HG03378 (cell line): ENCODE data around the gene TSPYL2.
A peak's percentile ranks its signal among the peaks of the same experiment; 100 is the strongest.

ENCODE experiments used
- ATAC-seq: cut with Tn5 transposase; IDR thresholded peaks from one replicate; pipeline ENCODE4 v1.9.1; 2021; ENCODE audit warnings: mild to moderate bottlenecking, moderate library complexity; ENCODE audit not compliant: unreplicated experiment

The TSPYL2 gene

GRCh38 chrX:53078943-53079342 lies 3.2 kb upstream of the TSPYL2 start:
- no peak for ATAC-seq

GRCh38 chrX:53080628-53081580 lies 1.3 kb upstream of the TSPYL2 start:
- no peak for ATAC-seq

- no peak for ATAC-seq
Observed at GRCh38 chrX:53082773-53083616, 828 bp downstream of the TSPYL2 start.

- ATAC-seq: no peak
Observed at GRCh38 chrX:53084043-53084570, 1.9 kb downstream of the TSPYL2 start.

GRCh38 chrX:53084863-53085262 lies 2.7 kb downstream of the TSPYL2 start:
- ATAC-seq: no peak

GRCh38 chrX:53085661-53086229 lies 3.6 kb downstream of the TSPYL2 start:
- ATAC-seq: no peak

DNA sequence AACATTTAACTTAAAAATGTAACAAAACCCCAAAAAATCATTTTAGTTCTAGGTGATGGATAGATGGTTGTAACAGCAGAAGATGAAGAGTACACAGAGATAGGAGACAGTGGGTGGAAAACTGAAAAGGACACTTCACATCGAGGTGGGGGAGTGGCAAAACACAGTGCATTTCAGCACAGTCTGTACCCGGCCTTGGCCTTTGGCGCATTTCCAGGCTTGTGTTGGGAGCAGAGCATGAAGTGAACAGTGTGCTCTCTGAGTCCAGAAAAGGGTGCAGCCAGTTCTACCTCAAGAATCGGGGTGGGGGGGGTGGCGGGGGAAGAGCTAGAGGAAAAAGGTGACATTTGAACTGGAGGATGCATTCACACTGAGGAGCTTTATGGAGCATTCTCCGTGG lies 4.3 kb downstream of the TSPYL2 start:
- ATAC-seq: no peak

DNA sequence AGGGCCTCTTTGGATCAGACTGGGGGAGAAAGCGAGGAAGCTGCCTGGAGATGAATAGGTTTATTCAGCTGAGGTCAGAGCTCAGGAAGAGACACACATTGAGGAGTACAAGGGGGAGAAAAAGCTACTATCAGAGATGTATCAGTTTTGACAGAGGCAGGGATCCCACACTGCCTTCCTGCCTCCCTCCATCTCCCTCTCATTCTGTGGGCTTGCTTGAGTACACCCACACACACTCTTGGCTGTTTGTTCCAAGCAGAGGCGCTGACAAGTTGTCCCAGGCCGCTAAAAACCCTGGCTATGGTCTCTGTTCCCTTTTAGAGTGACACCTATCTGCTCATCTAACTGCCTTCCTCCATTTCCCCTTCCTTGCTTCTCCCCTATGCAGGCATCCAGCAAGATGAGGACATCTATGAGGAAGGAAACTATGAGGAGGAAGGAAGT lies 5.2 kb downstream of the TSPYL2 start:
- ATAC-seq: no peak

- peak; percentile 50 for ATAC-seq
Observed at GRCh38 chrX:53088136-53088974, 6.2 kb downstream of the TSPYL2 start.

DNA sequence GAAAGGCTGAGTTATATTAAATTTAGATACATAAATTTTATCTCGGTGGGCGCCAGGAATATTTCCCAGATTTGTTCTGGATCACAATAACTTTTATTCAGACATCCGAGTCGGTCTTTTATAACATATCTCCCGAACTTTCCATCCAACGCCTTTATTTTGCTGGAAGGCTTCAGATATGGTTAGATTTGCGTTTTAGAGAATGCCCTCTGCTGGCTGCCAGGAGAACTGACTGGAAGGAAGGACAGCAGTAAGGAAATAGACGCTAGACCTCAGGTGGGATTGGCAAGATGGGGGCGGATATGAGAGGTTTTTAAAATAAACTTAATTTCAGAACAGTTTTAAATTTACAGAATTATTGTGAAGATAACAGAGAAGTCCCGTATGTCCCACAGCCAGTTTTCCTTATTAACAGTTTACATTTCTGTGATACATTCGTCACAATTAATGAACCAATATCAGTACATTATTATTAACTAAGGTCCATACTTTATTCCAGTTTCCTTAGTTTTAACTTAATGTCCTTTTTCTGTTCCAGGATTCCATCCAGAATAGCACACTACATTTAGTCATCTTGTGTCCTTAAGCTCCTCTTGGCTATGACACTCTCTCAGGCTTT lies 7.2 kb downstream of the TSPYL2 start:
- ATAC-seq: no peak

DNA sequence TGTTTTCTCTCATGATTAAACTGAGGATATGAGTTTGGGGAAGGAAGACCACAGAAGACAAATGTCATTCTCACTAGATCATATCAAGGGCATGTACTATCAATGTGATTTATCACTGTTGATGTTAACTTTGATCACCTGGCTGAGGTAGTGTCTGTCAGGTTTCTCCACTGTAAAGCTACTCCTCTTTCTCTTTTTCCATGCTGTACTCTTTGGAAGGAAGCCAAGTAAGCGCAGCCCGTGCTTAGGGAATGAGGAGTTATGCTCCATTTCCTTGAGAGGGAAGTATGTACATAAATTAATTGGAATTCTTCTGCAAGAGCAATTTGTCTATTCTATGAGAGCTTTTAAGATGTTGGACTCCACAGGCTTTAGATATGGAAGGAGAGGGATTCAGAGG lies 7.8 kb downstream of the TSPYL2 start:
- ATAC-seq: no peak

GRCh38 chrX:53091354-53091753 lies 9.2 kb downstream of the TSPYL2 start:
- ATAC-seq: no peak

GRCh38 chrX:53093177-53093655 lies 11.0 kb downstream of the TSPYL2 start:
- no peak for ATAC-seq

DNA sequence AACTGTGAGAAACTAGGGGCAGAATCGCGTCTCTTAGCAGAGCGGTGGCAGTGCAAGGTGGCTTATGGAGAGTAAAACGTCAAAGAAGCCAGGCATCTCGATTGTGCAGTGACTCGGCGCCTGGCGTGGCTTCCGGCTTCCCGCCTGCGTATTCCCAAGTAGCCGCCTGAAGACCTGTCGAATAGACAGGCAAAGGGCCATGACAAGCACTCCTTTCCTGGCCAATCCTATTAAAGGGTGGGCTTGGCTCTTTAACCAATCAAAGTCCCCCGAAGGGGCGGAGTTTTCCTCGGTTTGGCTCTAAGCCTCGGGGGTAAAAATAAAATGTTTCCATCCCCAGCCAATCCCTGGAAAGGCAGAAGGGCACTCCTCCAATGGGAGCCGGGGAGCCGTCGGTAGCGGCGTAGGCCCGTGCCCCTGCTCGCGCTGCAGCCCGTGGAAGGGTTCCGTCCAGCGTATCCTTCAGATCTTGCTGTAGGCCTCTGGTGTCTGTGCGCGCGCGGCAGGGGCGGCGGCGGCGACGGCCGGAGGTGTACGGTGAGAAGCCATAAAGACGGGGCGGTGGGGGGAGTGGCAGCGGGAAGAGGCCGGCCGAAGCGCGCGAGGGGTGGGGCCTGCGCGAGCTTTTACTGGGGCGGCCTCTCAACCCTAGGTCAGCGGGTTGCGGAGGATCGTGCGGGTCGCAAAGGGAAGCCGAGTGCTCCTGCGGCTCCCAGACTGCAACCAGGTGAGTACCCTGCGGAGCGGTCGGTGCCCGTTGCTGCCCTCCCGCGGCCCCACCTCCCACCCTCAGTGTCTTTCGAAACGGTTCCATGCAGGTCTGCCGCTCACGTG lies 11.8 kb downstream of the TSPYL2 start, which contains the start of gene KANTR:
Gene KANTR, plus strand, starts transcription at position 395 of the 834 bp plus-strand sequence. CDS start 30,131 bp downstream, outside the sequence.
- peak; percentile 78 for ATAC-seq

- no peak for ATAC-seq
Observed at GRCh38 chrX:53094582-53094905, 12.4 kb downstream of the TSPYL2 start.

- no peak for ATAC-seq
Observed at GRCh38 chrX:53095796-53096195, 13.6 kb downstream of the TSPYL2 start.

- no peak for ATAC-seq
Observed at GRCh38 chrX:53114864-53115549, 32.8 kb downstream of the TSPYL2 start.

GRCh38 chrX:53115550-53115874 lies 33.3 kb downstream of the TSPYL2 start:
- ATAC-seq: no peak
